Mesenchymal stem cell (in vitro differentiated cells and primary cell): ENCODE data around the gene POLR2L.

Experiments used
- DNase-seq: peaks from one replicate; pipeline ENCODE4 v3.0.0-alpha.2; 2013
- H2AFZ ChIP-seq: one replicate; pipeline ENCODE4 v1.6.1; 2013; ENCODE audit warnings: low read depth, mild to moderate bottlenecking, control low read depth, inconsistent platforms, low read length, moderate library complexity
- H2AK5ac ChIP-seq: 2 replicates; pipeline ENCODE4 v1.6.1; 2013; ENCODE audit warnings: low read length, moderate library complexity, mild to moderate bottlenecking, inconsistent platforms; ENCODE audit not compliant: severe bottlenecking
- H2BK120ac ChIP-seq: one replicate; pipeline ENCODE4 v1.6.1; 2013; ENCODE audit warnings: low read depth, mild to moderate bottlenecking, inconsistent platforms, low read length, moderate library complexity
- H2BK12ac ChIP-seq, 2 experiments: one replicate each; pipeline ENCODE4 v1.6.1; 2013; ENCODE audit warnings: inconsistent platforms in 2 of 2, low read length in 2 of 2, mild to moderate bottlenecking in 2 of 2, moderate library complexity in 2 of 2, control low read depth in 1 of 2
- H2BK15ac ChIP-seq: one replicate; pipeline ENCODE4 v1.6.1; 2013; ENCODE audit warnings: mild to moderate bottlenecking, low read depth, inconsistent platforms; ENCODE audit not compliant: poor library complexity, severe bottlenecking
- H2BK5ac ChIP-seq: 2 replicates; pipeline ENCODE4 v1.6.1; 2013; ENCODE audit warnings: low read depth, mild to moderate bottlenecking, low read length, control low read depth, inconsistent platforms; ENCODE audit not compliant: poor library complexity, severe bottlenecking
- H3K14ac ChIP-seq, 2 experiments: one replicate each; pipeline ENCODE4 v1.6.1; 2013; ENCODE audit warnings: inconsistent platforms in 2 of 2, low read length in 2 of 2, control low read depth in 1 of 2, mild to moderate bottlenecking in 1 of 2, moderate library complexity in 1 of 2
- H3K18ac ChIP-seq, 2 experiments: one replicate each; pipeline ENCODE4 v1.6.1; 2013; ENCODE audit warnings: inconsistent platforms in 2 of 2, low read length in 2 of 2, control low read depth in 1 of 2, low read depth in 1 of 2, mild to moderate bottlenecking in 1 of 2
- H3K23ac ChIP-seq, 2 experiments: one replicate each; pipeline ENCODE4 v1.6.1; 2013; ENCODE audit warnings: inconsistent platforms in 2 of 2, low read length in 2 of 2, mild to moderate bottlenecking in 2 of 2, moderate library complexity in 2 of 2, control low read depth in 1 of 2
- H3K27ac ChIP-seq: 2 replicates; pipeline ENCODE4 v1.5.1; 2013; ENCODE audit warnings: mild to moderate bottlenecking, moderate library complexity, low read length, control low read depth, inconsistent platforms; ENCODE audit not compliant: poor library complexity, severe bottlenecking
- H3K27me3 ChIP-seq, 2 experiments: 2 replicates each; pipeline versions ENCODE4 v1.6.1 to v1.7.0; 2013; ENCODE audit warnings: low read length in 2 of 2, mild to moderate bottlenecking in 2 of 2, moderate library complexity in 2 of 2, control low read depth in 1 of 2, inconsistent platforms in 1 of 2; ENCODE audit not compliant: control insufficient read depth in 1 of 2, insufficient read depth in 1 of 2
- H3K36me3 ChIP-seq, 2 experiments: 2 replicates each; pipeline versions ENCODE4 v1.6.1 to v1.7.0; 2013; ENCODE audit warnings: low read length in 2 of 2, control low read depth in 1 of 2, inconsistent platforms in 1 of 2, low read depth in 1 of 2, mild to moderate bottlenecking in 1 of 2; ENCODE audit not compliant: insufficient read depth in 2 of 2, control insufficient read depth in 1 of 2
- H3K4ac ChIP-seq, 2 experiments: one replicate each; pipeline ENCODE4 v1.6.1; 2013; ENCODE audit warnings: inconsistent platforms in 2 of 2, low read length in 2 of 2, mild to moderate bottlenecking in 2 of 2, moderate library complexity in 2 of 2, control low read depth in 1 of 2, low read depth in 1 of 2
- H3K4me1 ChIP-seq: 2 replicates; pipeline ENCODE4 v1.6.1; 2013; ENCODE audit warnings: low read depth, low read length, control low read depth; ENCODE audit not compliant: control insufficient read depth, insufficient read depth
- H3K4me2 ChIP-seq: 2 replicates; pipeline ENCODE4 v1.6.1; 2013; ENCODE audit warnings: low read length, mild to moderate bottlenecking, inconsistent platforms; ENCODE audit not compliant: poor library complexity, severe bottlenecking
- H3K4me3 ChIP-seq, 2 experiments: 2 replicates each; pipeline versions ENCODE4 v1.5.1 to v1.7.0; 2013; ENCODE audit warnings: low read length in 2 of 2, mild to moderate bottlenecking in 2 of 2, control low read depth in 1 of 2, low read depth in 1 of 2; ENCODE audit not compliant: insufficient read depth in 1 of 2
- H3K79me1 ChIP-seq: replicated peaks from 2 replicates; pipeline ENCODE4 v1.6.1; 2013; ENCODE audit warnings: mild to moderate bottlenecking, control low read depth, low read length, inconsistent platforms; ENCODE audit not compliant: poor library complexity, severe bottlenecking
- H3K9ac ChIP-seq: 2 replicates; pipeline ENCODE4 v1.7.0; 2013; ENCODE audit warnings: mild to moderate bottlenecking, low read length, moderate library complexity
- H3K9me3 ChIP-seq: 2 replicates; pipeline ENCODE4 v1.7.0; 2013; ENCODE audit warnings: mild to moderate bottlenecking, low read length; ENCODE audit not compliant: control insufficient read depth
- H4K8ac ChIP-seq: one replicate; pipeline ENCODE4 v1.6.1; 2013; ENCODE audit warnings: inconsistent platforms, mild to moderate bottlenecking, low read length, moderate library complexity
- H4K91ac ChIP-seq: one replicate; pipeline ENCODE4 v1.6.1; 2013; ENCODE audit warnings: mild to moderate bottlenecking, low read length, inconsistent platforms
- WGBS: methylation state at CpG from one replicate; pipeline ENCODE4 v1.1.7; 2013; ENCODE audit warnings: mixed read lengths; 5-methylcytosine and 5-hydroxymethylcytosine counted together

Gene POLR2L

DNA sequence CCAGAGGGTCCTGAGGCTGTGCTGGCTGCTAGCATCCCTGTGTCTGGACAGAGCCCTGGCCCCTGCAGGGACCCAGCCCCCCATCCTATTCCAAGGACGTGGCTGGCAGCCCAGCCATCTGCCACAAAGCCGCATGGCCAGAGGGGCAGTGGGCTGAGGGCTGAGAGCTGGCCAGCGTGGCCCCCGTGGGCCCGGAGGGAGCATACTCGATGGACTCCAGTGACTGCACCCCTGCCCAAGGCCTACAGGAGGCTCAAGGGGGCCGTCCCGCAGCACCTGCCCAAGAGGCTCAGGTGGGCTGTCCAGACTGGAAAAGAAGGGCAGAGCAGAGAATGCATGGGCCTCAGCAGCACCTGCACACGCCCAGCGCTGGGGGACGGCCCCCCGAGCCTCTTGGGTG, 13.5 kb upstream of the POLR2L start:
- Histone ChIP-seq H3K27ac (no peak overlapping the region), H3K23ac (no peak overlapping the region), H3K4me3 (no peak overlapping the region), H2AFZ (no peak overlapping the region), H4K8ac (no peak overlapping the region), H3K18ac (no peak overlapping the region), H3K27me3 (no peaks in the 10 kb centered on the region), H2AK5ac (no peak overlapping the region), H2BK120ac (no peak overlapping the region), H3K4me2 (no peak overlapping the region), H3K14ac (no peak overlapping the region), H3K79me1 (peaks cover 38% of the 10 kb centered on the region), H4K91ac (no peak overlapping the region), H2BK15ac (no peak overlapping the region), H2BK12ac (no peak overlapping the region), H3K9me3 (no peaks in the 10 kb centered on the region), H3K4ac (no peak overlapping the region), H2BK5ac (no peak overlapping the region), H3K9ac (no peak overlapping the region), H3K4me1 (peaks cover 69% of the 10 kb centered on the region), H3K36me3 (peaks cover 7 to 62% of the 10 kb centered on the region in 2 experiments)
- no peak for DNase-seq
- WGBS, result 93% methylated on average over 12 of the region's 12 CpGs

DNA sequence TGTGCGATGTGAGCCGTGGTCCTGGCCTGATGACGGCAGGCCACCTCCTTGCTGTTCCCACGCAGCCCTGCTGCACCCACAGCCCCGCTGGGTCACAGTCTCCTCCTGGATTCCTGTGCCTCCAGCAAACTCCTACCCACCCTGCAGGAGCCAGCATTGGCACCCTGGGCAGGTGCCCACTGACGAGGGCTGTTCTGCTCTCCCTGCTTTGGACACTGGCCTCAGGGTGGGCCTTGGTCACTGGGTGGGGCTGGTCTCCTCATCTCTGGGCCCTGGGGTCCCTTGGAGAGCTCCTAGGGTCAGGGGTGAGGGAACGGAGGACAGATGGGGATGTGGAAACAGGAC, 13.0 kb upstream of the POLR2L start:
- H3K4me3 ChIP-seq, result no peak overlapping the region
- no peak overlapping the region for H2AFZ ChIP-seq
- no peak overlapping the region for H3K27ac ChIP-seq
- H2BK5ac ChIP-seq, result no peak overlapping the region
- no peak overlapping the region for H3K4me2 ChIP-seq
- H3K4me1 ChIP-seq, result peaks cover 69% of the 10 kb centered on the region
- H2BK15ac ChIP-seq, result no peak overlapping the region
- no peak overlapping the region for H3K4ac ChIP-seq
- H3K27me3 ChIP-seq, result no peaks in the 10 kb centered on the region
- H4K91ac ChIP-seq, result no peak overlapping the region
- no peaks in the 10 kb centered on the region for H3K9me3 ChIP-seq
- H3K79me1 ChIP-seq, result peaks cover 38% of the 10 kb centered on the region
- H2BK12ac ChIP-seq, result no peak overlapping the region
- no peak overlapping the region for H4K8ac ChIP-seq
- H3K9ac ChIP-seq, result no peak overlapping the region
- no peak overlapping the region for H3K18ac ChIP-seq
- WGBS, result 99% methylated on average over 7 of the region's 7 CpGs
- no peak for DNase-seq
- H3K36me3 ChIP-seq, result peaks cover 7 to 61% of the 10 kb centered on the region in 2 experiments
- H2AK5ac ChIP-seq, result no peak overlapping the region
- H3K14ac ChIP-seq, result no peak overlapping the region
- no peak overlapping the region for H3K23ac ChIP-seq
- no peak overlapping the region for H2BK120ac ChIP-seq

DNA sequence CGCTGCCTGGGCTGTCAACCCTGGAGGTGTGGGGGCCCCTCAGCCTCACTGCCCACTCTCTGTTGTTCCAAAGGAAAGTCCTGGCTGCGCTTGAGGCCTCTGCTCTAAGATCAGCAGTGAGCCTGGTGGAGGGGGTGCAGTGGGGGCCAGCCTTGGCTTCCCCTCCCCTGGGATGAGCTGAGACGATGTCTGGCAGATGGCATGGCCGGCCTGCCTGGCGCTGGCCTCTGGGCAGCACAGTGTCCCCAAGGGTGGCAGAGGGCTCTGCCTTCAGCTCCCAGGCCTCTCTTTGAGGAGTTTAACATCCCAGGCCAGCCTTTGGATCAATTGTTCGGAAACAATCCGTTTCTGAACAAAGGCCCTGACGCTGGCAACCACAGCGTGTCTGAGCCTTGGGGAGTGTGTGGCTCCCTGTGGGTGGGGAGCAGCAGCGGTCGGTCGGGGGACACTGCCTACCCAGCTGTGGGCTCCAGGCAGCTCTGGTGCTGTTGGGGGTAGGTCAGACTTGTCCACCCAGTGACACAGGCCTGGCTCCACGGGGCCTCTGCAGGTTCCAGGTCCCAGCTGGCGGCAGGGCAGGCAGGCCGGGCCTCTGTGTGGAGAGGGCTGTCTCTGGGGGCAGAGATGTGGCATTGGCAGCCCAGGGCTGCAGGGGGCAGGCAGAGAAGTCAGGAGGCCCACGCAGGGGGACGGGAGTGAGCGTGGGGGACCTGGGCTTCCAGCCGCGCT, 12.4 kb upstream of the POLR2L start:
- Histone ChIP-seq H2BK12ac (no peak overlapping the region), H3K4me3 (no peak overlapping the region), H2AFZ (no peak overlapping the region), H3K14ac (no peak overlapping the region), H3K4me1 (peaks cover 67% of the 10 kb centered on the region), H2BK15ac (no peak overlapping the region), H3K4ac (no peak overlapping the region), H2BK5ac (no peak overlapping the region), H4K91ac (no peak overlapping the region), H2AK5ac (no peak overlapping the region), H4K8ac (no peak overlapping the region), H3K27me3 (no peaks in the 10 kb centered on the region), H3K9me3 (no peaks in the 10 kb centered on the region), H3K36me3 (peaks cover 7 to 58% of the 10 kb centered on the region in 2 experiments), H2BK120ac (no peak overlapping the region), H3K23ac (no peak overlapping the region), H3K9ac (no peak overlapping the region), H3K27ac (no peak overlapping the region), H3K18ac (no peak overlapping the region), H3K4me2 (no peak overlapping the region), H3K79me1 (peaks cover 33% of the 10 kb centered on the region)
- WGBS, result 90% methylated on average over 20 of the region's 20 CpGs
- no peak for DNase-seq

DNA sequence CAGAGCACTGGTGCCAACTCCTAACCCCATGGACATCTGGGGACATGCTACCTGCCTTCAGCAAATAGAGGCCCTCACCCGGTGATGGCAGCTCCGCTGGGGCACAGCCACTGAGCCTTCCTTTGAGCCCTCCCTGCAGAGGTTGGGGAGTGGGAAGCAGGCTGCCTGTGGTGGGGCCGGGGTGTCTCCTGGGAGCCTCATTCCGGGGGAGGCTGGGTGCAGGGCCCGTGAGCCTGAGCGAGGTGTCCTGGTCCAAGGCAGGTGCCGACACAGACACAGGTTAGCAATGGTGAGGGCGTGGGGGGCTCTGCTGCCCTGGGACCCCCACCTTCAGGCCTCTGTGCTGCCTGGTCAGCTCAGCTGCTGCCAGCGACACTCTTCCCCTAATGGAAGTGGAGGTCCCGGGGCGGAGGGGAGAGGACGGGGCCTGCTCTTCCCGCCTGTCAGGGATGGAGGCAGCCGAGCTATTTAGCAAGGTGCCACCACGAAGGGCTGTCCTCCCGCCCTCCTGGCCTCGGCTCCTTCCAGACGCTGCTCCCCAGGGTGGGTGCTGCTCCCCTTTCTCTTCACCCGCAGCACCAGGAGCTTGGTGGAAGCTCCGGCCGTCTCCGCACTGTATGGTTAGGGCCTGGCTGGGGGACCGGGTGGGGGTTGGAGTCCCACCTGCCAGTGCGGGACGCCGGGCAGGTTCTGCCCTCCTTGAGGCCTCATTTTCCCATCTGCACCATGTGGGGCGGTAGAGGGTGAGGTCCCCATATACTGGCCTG, 11.5 kb upstream of the POLR2L start:
- no peak overlapping the region for H2BK15ac ChIP-seq
- H3K36me3 ChIP-seq, result peaks cover 7 to 55% of the 10 kb centered on the region in 2 experiments
- H3K27me3 ChIP-seq, result no peaks in the 10 kb centered on the region
- H2BK5ac ChIP-seq, result no peak overlapping the region
- no peak overlapping the region for H2BK12ac ChIP-seq
- H3K4me3 ChIP-seq, result no peak overlapping the region
- peaks cover 31% of the 10 kb centered on the region for H3K79me1 ChIP-seq
- H3K4me1 ChIP-seq, result peaks cover 63% of the 10 kb centered on the region
- H3K18ac ChIP-seq, result no peak overlapping the region
- H2BK120ac ChIP-seq, result no peak overlapping the region
- no peak overlapping the region for H2AFZ ChIP-seq
- H2AK5ac ChIP-seq, result no peak overlapping the region
- DNase-seq, result no peak
- H4K8ac ChIP-seq, result no peak overlapping the region
- no peak overlapping the region for H3K14ac ChIP-seq
- no peak overlapping the region for H3K4me2 ChIP-seq
- no peak overlapping the region for H3K27ac ChIP-seq
- no peaks in the 10 kb centered on the region for H3K9me3 ChIP-seq
- no peak overlapping the region for H4K91ac ChIP-seq
- H3K9ac ChIP-seq, result no peak overlapping the region
- H3K23ac ChIP-seq, result no peak overlapping the region
- no peak overlapping the region for H3K4ac ChIP-seq
- 96% methylated on average over 27 of the region's 27 CpGs for WGBS
